ENCODE data around the gene TRMT11. TPM values are rescaled to one million over a fixed set of nuclear protein-coding genes. Genes with fewer than 3 reads are reported as not detected.
"Not testable (repeated sequence)": the region's sequence is repeated elsewhere in the genome, so short reads cannot be mapped to it uniquely, and the experiment has no call there.

The TRMT11 gene
- polyA plus RNA-seq, 4 donors: 29.5 to 34.0 (median 32.0) TPM

DNA sequence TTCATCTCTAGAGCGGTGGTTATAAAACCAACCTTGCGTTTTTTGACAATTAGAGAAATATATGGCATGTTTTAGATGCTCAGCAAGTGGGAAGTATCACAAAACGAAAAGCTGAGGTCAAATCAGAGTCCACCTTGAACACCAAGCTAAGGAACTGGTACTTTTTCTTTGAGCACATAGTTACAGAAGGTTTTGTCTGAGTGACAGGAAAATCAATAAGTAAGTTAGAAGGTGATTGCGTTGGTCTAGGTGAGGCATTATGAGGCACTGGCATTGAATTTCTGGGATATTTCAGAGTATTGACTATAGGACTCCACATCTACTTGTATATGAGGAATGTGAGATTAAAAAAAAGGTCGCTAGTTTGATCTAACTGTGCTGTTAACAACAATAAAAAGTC, 30.4 kb upstream of the TRMT11 start:
- DNase-seq (ENCODE audit: low read depth in 4 of 4, low spot score in 3 of 4): no peak

DNA sequence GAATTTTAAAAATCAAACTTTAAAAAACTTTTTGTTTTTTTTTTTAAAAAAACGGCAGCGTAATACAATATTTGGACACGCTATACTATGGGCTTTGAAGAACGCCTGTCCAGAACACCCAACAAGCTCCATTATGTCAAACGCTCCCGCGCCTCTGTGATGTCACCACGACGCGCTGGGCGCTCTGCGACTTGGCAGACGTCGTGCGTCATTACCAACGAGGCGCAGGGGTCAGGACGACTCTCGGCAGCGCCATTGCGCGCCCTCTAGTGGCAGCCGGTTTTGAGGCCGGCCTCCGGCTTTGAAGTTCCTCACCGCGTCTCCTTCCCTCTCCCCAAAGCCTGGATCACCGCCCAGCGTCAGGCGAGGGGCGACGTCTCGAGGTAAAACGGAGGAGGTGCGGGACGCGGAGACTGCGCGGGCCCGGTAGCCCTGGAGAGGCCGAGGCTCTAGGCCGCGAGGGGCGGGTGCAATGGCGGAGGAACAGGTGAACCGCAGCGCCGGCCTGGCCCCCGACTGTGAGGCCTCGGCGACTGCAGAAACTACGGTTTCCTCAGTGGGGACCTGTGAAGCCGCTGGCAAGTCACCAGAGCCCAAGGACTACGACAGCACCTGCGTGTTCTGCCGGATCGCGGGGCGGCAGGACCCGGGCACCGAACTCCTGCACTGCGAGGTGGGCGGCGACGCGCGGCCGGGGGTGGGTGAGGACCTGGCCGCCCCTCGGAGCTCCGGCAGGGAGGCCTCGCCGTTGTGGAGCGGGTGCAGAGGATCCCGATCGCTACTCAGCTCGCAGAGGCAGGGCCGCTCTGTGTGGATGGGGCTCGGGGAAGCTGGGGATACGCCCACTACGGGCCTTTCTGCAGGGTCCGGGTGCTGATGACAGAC, 29.6 kb upstream of the TRMT11 start, which contains the start of gene HINT3:
Gene HINT3 (plus strand): TSS at position 265 of the 885 bp plus-strand sequence. CDS start 208 bp downstream, at position 473.
- DNase-seq (ENCODE audit: low read depth in 4 of 4, low spot score in 3 of 4): peak; percentile 96 to 100 (median 98)

DNA sequence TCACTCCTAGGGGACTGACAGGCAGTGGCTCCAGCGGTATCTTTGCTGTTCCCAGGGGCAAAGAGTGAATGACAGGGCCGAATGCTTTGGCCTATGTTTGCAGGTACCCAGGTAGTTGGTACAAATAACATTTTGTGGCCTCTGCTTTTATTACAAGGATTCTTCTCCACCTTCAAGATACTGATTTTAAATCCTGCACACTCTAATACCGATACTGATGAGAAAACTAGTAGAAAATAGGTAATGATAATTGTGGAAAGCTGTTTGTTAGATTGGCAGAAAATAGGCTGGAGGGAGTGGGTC, 29.0 kb upstream of the TRMT11 start:
- no peak for DNase-seq (ENCODE audit: low read depth in 4 of 4, low spot score in 3 of 4)

DNA sequence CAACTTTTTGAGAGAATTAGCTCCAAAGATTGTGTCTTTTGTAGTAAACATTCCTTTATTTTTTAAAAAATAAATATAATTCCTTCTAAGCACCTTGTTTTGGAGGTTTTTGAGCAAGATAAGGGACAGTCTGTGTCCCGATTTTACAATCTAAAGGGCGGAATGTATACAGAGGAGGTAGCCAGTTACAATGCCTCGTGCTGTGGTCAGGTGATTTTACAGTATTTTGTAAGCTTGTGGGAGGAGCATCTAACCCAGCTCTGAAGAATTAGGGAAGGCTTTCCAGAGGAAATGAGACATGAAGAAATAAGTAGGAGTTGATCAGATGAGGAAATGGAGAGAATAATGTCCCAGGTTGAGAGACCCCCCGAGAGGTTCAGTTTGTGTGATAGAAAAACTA, 28.5 kb upstream of the TRMT11 start:
- peak in 2 of 4 donors; percentile 16 to 44 for DNase-seq (ENCODE audit: low read depth in 4 of 4, low spot score in 3 of 4)

DNA sequence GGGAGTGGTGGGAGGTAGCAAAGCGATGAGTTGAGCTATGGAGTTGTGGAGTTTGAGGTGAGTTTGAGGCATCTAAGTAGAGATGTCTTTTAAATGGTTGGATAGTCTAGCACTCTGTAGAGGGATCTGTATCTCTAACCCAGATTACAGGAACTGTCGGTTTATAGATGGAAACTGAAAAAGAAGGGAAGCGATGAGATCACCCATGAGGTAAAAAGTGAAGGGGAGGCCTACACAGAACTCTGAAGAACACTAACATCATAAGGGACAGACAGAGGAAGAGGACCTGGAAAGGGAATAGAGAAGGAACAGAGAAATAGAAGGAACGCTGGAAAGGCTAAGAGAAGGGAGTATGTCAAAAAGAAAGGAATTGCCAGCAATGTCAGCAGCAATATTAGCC, 27.3 kb upstream of the TRMT11 start:
- DNase-seq (ENCODE audit: low read depth in 4 of 4, low spot score in 3 of 4): no peak

DNA sequence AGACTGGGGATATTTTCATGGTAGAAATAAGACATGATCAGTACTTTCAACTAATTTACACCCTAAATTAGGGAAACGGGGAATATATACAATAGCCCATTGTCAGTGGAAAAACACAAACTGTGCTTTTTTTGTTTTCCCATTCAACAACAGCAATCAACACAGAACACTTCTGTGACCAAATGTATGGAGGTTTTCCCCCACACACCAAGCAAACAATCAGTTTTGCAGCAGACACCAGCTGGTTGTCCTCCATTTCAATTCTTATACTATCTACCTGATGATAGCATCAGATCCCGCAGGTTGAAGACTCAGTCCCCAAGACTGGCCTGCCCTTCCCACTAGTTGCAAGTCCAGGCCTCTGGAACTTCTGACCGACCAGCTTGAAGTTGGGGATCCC, 25.2 kb upstream of the TRMT11 start:
- DNase-seq (ENCODE audit: low read depth in 4 of 4, low spot score in 3 of 4): no peak

DNA sequence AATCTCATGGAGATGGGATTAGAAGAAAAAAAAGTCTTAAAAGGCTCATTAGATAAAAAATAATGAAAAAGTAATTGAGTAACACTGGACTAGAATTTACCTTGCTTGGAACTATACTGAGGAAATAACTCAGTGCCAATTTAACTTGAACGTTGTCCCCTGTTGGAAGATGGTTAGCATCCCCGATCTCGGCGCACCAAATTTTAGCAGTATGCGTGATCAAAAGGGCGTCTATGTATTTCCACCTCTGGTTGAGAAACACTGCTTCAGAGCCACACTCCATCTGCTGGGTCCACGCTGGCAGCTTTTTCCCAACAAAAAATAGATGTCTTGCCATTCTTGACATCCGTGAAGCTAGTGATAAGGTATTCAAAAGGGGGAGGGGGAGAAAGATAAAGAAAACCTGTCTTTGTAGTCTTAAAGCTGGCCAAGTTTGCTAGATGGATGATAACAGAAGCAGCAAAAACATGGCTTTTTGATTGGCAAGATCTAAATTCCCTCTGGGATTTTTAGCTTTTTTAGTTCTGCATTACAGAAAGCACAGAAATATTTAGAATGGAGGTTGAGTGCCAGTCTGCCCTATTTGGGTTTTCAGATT, 23.3 kb upstream of the TRMT11 start:
- DNase-seq (ENCODE audit: low read depth in 4 of 4, low spot score in 3 of 4): no peak

DNA sequence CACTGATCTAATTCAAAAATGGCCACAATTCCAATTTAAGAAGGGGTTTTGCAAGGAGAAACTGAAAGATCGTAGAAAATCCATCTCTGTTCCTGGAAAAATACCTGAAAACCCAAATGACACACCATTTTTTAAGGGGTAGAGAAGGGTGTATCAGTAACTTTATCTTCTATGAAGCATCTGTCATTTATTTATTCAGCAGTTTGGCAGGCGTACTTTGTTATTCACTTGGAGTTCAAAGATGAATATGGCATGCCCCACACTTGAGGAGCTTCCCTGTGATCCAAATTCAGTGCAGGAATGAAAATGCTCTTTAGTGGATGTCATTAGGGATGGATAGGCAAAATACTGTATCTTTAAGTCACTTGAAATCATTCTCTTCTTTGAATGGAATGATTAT, 22.5 kb upstream of the TRMT11 start:
- no peak for DNase-seq (ENCODE audit: low read depth in 4 of 4, low spot score in 3 of 4)

DNA sequence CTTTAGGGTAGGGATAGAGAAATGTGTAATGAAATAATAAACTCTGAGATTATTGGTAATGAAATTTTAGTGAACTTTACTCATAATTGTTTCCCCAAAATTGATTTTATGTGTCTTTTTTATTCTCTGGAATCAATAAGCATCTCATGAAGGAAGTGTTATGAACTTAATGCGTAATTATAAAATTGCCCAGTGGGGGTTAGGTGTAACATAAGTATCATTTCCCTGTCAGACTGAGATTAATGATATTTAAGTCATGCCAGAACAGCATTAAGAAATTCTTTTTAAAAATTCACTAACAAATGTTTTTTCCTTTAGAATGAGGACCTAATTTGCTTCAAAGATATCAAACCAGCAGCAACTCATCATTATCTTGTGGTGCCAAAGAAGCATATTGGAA, 19.8 kb upstream of the TRMT11 start:
- no peak for DNase-seq (ENCODE audit: low read depth in 4 of 4, low spot score in 3 of 4)

DNA sequence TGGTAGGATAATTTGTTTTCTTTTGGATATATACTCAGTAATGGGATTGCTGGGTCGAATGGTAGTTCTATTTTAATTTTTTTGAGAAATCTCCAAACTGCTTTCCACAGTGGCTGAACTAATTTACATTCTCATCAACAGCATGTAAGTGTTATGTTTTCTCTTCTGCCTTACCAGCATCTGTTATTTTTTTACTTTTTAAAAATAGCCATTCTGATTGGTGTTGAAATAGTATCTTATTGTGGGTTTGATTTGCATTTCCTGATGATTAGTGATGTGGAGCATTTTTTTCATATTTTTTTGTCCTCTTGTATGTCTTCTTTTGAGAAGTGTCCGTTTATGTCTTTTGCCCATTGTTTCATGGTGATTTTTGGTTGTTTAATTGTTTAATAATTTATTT, 17.8 kb upstream of the TRMT11 start:
- no peak for DNase-seq (ENCODE audit: low read depth in 4 of 4, low spot score in 3 of 4)

DNA sequence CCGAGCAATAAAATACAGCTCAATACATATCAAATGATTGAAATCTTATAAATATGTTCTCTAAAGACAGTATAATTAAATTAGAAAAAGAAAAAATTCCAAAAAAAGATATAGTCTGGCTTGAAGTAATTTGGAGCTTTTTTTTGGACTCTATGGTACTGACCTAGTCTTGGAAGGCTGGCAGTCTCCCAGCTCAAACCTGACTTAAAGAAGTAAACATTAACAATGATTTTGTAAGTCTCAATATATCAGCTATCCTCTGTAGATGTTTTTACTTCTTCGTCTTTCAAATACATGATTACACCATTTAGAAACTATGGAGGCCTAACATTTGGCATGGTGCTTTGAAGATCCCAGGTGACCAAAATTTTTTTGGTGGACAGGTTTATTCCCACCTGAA, 15.6 kb upstream of the TRMT11 start:
- DNase-seq (ENCODE audit: low read depth in 4 of 4, low spot score in 3 of 4): no peak

DNA sequence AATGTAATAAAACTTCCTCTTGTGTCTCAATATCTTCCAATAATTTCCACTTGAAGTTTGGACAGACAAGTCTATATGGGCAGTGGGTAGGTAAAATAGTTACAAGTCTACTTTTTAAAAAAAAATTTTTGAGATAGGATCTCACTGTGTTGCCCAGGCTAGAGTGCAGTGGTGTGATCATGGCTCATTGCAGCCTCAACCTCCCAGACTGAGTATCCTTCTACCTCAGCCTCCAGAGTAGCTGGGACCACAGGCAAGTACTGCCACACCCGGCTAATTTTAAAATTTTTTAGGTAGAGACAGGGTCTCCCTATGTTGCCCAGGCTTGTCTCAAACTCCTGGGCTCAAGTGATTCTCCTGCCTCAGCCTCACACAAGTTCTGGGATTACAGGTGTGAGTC, 13.9 kb upstream of the TRMT11 start:
- not testable (repeated sequence) for DNase-seq (ENCODE audit: low read depth in 4 of 4, low spot score in 3 of 4)

DNA sequence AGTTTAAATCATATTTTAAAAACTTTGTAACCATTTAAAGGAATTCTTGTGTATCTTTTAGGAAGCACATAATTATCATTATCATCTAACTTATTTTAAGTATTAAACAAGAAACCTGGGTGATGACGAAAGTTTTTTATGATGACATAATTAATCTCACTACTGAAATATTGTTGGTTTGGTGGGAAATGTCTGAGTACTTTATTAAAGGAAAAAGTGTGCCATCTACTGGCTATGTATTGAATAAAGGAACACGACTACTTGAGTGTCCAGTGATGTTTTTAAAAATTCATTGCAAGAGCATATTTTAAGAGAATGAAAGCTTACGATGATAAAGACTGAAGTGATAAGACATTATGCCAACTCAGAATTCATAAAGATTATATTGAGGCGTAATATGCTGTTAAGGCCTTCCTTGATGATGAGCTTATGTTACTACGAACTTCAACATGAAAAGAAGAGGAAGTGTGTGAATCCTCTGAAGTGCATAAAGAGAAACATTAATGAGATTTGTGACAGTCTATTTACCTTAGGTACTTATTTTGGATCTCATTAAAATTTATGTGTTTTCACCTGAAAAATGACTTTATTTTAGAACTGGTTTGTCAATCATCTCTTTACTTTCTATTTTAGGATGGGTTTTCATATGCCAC, 12.0 kb upstream of the TRMT11 start:
- peak in 1 of 4 donors; percentile 39 for DNase-seq (ENCODE audit: low read depth in 4 of 4, low spot score in 3 of 4)

DNA sequence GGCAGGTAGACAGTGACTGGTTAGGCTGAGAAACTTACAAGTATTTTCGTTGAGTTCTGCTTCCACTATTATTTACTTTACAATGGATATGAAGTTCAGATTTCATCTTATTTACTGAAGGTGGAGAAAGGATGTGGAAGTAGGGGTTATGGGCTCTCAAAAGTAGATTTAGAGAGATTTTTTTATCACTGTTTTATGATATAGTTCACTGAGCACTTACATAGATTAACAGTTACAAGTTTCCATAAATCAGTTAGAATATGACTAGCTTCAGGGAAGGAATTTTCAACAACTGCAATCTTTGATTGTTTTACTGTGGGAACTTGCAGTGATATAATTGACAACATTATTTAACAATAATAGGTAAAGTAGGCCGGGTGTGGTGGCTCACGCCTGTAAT, 7.2 kb upstream of the TRMT11 start:
- DNase-seq (ENCODE audit: low read depth in 4 of 4, low spot score in 3 of 4): no peak

DNA sequence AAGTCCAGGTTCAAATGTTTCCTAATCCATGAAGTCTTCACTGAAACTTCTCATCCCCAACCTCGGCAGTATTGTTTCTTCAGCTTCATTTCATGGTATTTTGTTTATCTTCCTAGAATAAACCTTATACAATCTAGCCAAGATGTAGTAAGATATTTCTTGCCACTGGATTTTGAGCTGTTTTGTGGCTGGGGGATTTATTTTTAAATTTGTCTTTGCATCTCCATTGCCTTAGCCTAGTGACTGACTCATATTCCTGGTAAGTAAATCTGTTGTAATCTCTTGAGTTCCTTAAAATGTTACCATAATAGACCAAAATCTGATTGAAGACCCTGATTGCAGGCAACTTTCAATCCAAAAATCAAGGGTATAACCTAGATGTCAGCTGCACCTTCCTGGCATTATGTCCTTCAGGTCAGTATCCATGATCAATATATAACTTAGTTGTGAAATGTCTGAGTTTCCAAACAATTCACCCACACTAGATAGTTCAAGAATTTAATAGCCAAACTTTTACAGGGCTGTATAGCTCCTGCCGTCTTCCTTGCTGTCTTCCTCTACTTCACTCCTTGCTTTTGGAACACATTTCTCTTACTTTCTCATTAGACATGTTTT, 4.7 kb upstream of the TRMT11 start:
- DNase-seq (ENCODE audit: low read depth in 4 of 4, low spot score in 3 of 4): no peak

DNA sequence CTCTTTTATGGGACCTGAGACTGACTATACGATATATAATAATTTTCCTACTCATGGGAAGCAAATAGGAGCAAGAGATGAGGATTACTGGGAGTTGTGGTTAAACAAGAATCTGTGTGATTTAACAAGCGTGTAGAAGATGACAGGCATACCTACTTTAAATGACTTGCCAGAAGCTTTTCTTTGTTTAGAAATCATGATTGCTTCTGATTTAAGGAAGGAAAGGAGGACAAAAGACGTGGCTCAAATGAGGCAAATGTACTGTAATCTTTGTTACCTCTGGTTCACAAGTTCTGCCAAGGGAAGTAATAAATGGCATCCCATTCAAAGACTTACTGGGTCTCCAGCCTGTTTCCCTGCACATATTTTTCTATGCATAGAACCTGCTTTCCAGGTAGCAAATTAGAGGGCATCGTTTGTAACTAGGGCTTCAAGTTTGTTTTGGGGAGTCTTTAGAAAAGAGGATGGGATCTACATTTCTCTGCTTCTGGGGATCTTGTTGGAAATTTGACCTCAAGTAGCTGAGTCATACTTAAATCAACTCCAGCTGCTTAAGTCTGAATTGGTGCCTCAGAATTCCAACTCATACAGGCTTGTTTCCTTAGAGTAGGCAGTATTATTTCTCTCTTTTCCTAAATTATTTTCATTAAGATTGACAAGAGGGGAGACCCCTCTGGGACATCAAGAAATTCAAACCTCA, 2.9 kb upstream of the TRMT11 start:
- no peak for DNase-seq (ENCODE audit: low read depth in 4 of 4, low spot score in 3 of 4)

DNA sequence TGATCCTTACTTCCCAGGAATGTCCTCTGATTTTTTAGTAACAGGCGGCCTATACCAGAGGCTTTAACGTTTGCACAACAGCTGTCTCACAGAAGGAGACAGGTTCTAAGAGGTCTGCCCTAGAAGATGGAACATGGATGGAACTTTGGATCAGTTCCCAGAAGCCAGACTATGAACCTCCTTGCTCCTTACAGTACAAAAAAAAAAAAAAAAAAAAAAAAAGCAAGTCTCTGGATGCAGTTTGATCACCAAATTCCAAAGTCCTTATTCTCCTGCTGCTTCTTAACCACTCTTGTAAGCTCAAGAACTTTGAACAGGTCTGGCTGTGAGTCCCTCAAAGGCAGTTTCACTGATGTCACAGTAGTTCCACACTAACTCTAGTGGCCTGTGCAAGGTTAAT, 2.0 kb upstream of the TRMT11 start:
- no peak for DNase-seq (ENCODE audit: low read depth in 4 of 4, low spot score in 3 of 4)

DNA sequence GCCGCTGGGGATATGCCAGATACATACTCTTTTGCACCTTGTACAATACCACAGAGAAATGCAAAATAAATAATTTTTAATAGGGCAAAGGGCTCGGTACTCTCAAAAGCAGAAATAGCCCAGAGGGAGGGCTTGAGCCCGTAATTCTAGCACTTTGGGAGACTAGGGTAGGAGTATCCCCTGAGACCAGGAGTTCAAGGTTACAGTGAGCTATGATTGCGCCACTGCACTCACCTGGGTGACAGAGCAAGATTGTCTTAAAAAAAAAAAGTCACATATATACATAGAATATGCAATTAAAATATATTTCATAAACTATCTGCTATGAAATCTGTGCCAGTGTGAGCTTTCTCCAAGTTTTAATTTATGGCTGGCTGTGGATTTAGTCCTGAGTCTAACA, 818 bp upstream of the TRMT11 start:
- DNase-seq (ENCODE audit: low read depth in 4 of 4, low spot score in 3 of 4): no peak

DNA sequence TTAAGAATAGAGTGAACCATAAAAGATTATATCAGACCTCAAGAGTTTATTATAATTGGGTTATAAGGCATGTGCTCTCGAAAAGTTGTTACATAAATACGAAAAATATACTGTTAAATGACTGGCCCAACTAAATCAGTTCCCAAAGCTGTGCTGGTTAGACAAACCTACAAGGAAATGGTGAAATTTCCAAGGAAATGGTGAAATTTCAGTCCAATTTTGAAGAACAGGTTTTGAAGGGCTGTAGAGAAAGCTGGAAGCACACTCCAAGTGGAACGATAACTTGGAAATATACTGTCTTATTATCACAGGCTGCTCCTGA, 400 bp upstream of the TRMT11 start:
- no peak for DNase-seq (ENCODE audit: low read depth in 4 of 4, low spot score in 3 of 4)

DNA sequence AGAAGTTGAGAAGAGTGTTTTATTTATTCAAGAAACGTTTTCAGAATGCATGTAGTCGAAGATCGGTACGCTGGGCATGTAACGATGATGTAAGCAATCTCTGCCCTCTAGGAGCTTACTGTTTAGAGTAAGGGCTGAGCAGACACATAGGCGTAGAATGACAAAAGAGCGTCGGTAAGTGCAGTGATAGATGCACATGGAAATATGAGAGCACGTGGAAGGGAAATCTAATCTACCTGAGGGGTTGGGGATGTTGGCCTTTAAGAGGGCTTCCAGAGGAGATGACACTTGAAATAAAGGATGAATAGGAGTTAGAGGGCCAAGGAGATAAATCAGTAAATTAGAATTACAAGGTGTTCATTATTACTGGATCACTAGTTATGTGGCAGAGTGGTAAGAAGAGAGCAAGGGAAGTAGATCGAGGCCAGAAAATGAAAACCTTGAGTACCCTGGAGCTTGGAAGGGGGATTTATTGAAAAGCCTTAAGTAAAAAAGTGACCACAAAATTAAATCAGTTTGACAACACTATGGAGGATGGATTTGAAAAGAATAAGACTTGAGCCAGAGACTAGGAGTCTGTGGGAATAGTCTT, 782 bp downstream of the TRMT11 start:
- DNase-seq (ENCODE audit: low read depth in 4 of 4, low spot score in 3 of 4): peak; percentile 7 to 27 (median 26)

DNA sequence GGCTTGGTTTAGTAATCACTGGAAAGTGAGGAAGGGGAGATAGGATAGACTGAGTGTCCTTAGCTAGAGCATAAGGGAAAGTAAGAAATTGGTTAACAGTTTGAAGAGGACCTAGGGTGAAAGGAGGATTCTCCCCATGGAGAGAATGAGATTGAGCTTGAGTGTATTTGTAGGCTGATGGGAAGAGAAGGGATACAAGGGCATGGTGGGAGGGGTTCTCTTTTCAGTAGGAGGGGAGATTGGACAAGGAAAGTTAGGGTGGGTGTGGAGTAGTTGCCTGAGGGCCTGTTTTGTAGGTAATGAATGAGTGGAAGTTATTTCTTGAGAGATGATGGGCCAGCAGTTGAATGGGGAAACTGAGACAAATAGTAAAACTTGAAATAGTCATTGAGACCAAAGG, 1.9 kb downstream of the TRMT11 start:
- no peak for DNase-seq (ENCODE audit: low read depth in 4 of 4, low spot score in 3 of 4)
